Measurements from ENCODE around the gene SH3D21. TPM values are rescaled to one million over a fixed set of nuclear protein-coding genes. Genes with fewer than 3 reads are reported as not detected.

SH3D21 gene
- total and polyA plus RNA-seq, 2 donors (not counting 1 experiment from before 2014, with no cell fraction given), result 0.49 to 1.8 TPM

GRCh38 chr1:36274201-36274600, 32.0 kb upstream of the SH3D21 start:
- DNase-seq, result no peak
- H3K36me3 ChIP-seq (replicated peaks in 1 of 2; ENCODE audit: control extremely low read depth in 1 of 2, control insufficient read depth in 1 of 2, extremely low read depth in 1 of 2, insufficient read depth in 2 of 2, low read length in 1 of 2), result peaks cover 10 to 31% of the 10 kb centered on the region in 2 experiments
- ChIA-PET CTCF (interaction anchor here (0.6 to 2.1 kb wide), 2 partner anchors 11 to 179 kb away, joined by 4 to 11 read pairs; no protein-coding TSS in a partner anchor), POLR2A (no interaction called here)
- H3K9me3 ChIP-seq (ENCODE audit: control extremely low read depth in 1 of 3, control insufficient read depth in 2 of 3, insufficient read depth in 1 of 3, low read length in 2 of 3), result no peaks in the 10 kb centered on the region
- Mint-ChIP-seq H3K9me3 (ENCODE audit: insufficient read depth) (no peaks in the 10 kb centered on the region), H3K27me3 (no peaks in the 10 kb centered on the region), H3K4me1 (no peaks in the 10 kb centered on the region), H3K4me3 (no peak overlapping the region), H3K27ac (no peak overlapping the region)
- TF ChIP-seq CTCF (IDR thresholded peaks at IDR 0.05) (no peak), EZH2 (IDR thresholded peaks at IDR 0.05; ENCODE audit: borderline replicate concordance, insufficient read depth, low read depth, low read length, poor library complexity, severe bottlenecking) (no peak)
- H3K27ac ChIP-seq (ENCODE audit: low read length in 2 of 2), result no peak overlapping the region
- WGBS (ENCODE audit: insufficient coverage), result no CpG with 5 or more reads among the region's 1 CpG
- no peak for ATAC-seq (ENCODE audit: low read depth)
- intact Hi-C loops (cut with micrococcal nuclease), result no loop called here
- H4K20me1 ChIP-seq (ENCODE audit: control insufficient read depth, insufficient read depth, low read length, poor library complexity, severe bottlenecking), result peaks cover 33% of the 10 kb centered on the region
- H3K27me3 ChIP-seq (replicated peaks in 1 of 4; ENCODE audit: control extremely low read depth in 1 of 4, control insufficient read depth in 3 of 4, insufficient read depth in 4 of 4, low read length in 3 of 4), result no peaks in the 10 kb centered on the region
- H3K9ac ChIP-seq (ENCODE audit: low read length), result no peak overlapping the region
- H3K4me2 ChIP-seq (replicated peaks; ENCODE audit: low read depth, low read length, poor library complexity, severe bottlenecking), result no peak overlapping the region
- no peaks in the 10 kb centered on the region for H3K4me1 ChIP-seq (ENCODE audit: control insufficient read depth in 2 of 2, insufficient read depth in 2 of 2, low read length in 2 of 2)
- H2AFZ ChIP-seq (ENCODE audit: insufficient read depth, low read depth, low read length, poor library complexity, severe bottlenecking), result no peak overlapping the region
- no peak overlapping the region for H3K4me3 ChIP-seq (ENCODE audit: control extremely low read depth in 1 of 5, extremely low read depth in 1 of 5, insufficient read depth in 1 of 5, low read depth in 2 of 5, low read length in 4 of 5)
- H3K79me2 ChIP-seq (ENCODE audit: control insufficient read depth, insufficient read depth, low read length), result peaks cover 80% of the 10 kb centered on the region

- peaks cover 78% of the 10 kb centered on the region for H3K79me2 ChIP-seq (ENCODE audit: control insufficient read depth, insufficient read depth, low read length)
Measured at GRCh38 chr1:36276688-36277087, 29.5 kb upstream of the SH3D21 start.

More at GRCh38 chr1:36276688-36277087, 29.5 kb upstream of the SH3D21 start:
- no CpG with 5 or more reads among the region's 6 CpGs for WGBS (ENCODE audit: insufficient coverage)
- H3K36me3 ChIP-seq (replicated peaks in 1 of 2; ENCODE audit: control extremely low read depth in 1 of 2, control insufficient read depth in 1 of 2, extremely low read depth in 1 of 2, insufficient read depth in 2 of 2, low read length in 1 of 2), result peaks cover 10 to 22% of the 10 kb centered on the region in 2 experiments
- no peak overlapping the region for H2AFZ ChIP-seq (ENCODE audit: insufficient read depth, low read depth, low read length, poor library complexity, severe bottlenecking)
- no peak for DNase-seq
- peaks cover 21% of the 10 kb centered on the region for H4K20me1 ChIP-seq (ENCODE audit: control insufficient read depth, insufficient read depth, low read length, poor library complexity, severe bottlenecking)
- H3K27me3 ChIP-seq (replicated peaks in 1 of 4; ENCODE audit: control extremely low read depth in 1 of 4, control insufficient read depth in 3 of 4, insufficient read depth in 4 of 4, low read length in 3 of 4), result no peaks in the 10 kb centered on the region
- no peak overlapping the region for H3K27ac ChIP-seq (ENCODE audit: low read length in 2 of 2)
- no peaks in the 10 kb centered on the region for H3K4me1 ChIP-seq (ENCODE audit: control insufficient read depth in 2 of 2, insufficient read depth in 2 of 2, low read length in 2 of 2)
- H3K27ac Mint-ChIP-seq, result no peak overlapping the region
- H3K27me3 Mint-ChIP-seq, result no peaks in the 10 kb centered on the region
- no peak overlapping the region for H3K4me3 ChIP-seq (ENCODE audit: control extremely low read depth in 1 of 5, extremely low read depth in 1 of 5, insufficient read depth in 1 of 5, low read depth in 2 of 5, low read length in 4 of 5)
- H3K9me3 Mint-ChIP-seq (ENCODE audit: insufficient read depth), result no peaks in the 10 kb centered on the region
- no peaks in the 10 kb centered on the region for H3K9me3 ChIP-seq (ENCODE audit: control extremely low read depth in 1 of 3, control insufficient read depth in 2 of 3, insufficient read depth in 1 of 3, low read length in 2 of 3)
- no peak overlapping the region for H3K9ac ChIP-seq (ENCODE audit: low read length)
- H3K4me3 Mint-ChIP-seq, result no peak overlapping the region
- ChIA-PET CTCF (no interaction called here), POLR2A (interaction anchor here (0.7 kb wide), 1 partner anchor 81 kb away, joined by 5 read pairs; no protein-coding TSS in a partner anchor)
- ATAC-seq (ENCODE audit: low read depth), result no peak
- intact Hi-C loops (cut with micrococcal nuclease), result no loop called here
- peaks cover 9% of the 10 kb centered on the region for H3K4me1 Mint-ChIP-seq
- no peak overlapping the region for H3K4me2 ChIP-seq (replicated peaks; ENCODE audit: low read depth, low read length, poor library complexity, severe bottlenecking)
- TF ChIP-seq EZH2 (IDR thresholded peaks at IDR 0.05; ENCODE audit: borderline replicate concordance, insufficient read depth, low read depth, low read length, poor library complexity, severe bottlenecking) (no peak), CTCF (IDR thresholded peaks at IDR 0.05) (no peak)

Data from B cell (primary cell).